CD4-positive, alpha-beta memory T cell (primary cell): ENCODE measurements around the gene PCK1. TPM values are rescaled to one million over a fixed set of nuclear protein-coding genes. Genes with fewer than 3 reads are reported as not detected.

Source experiments
- CTCF ChIA-PET: fragments of 350-600 bp; sonication (Branson Sonifier 250); formaldehyde crosslinking; loops from one replicate; lab custom pipeline; 2021; ENCODE audit warnings: inconsistent platforms; ENCODE audit not compliant: partially characterized antibody; lab: Charles Lee
- POLR2A ChIA-PET: fragments of 350-600 bp; sonication (Branson Sonifier 250); formaldehyde crosslinking; loops from one replicate; lab custom pipeline; 2021; ENCODE audit not compliant: partially characterized antibody; lab: Charles Lee
- DNase-seq, 5 donors: peaks; one replicate each; pipeline versions ENCODE4 v3.0.0 to v3.0.0-alpha.2; 2020 to 2022; ENCODE audit warnings: mixed read lengths in 1 of 5
- H3K27ac ChIP-seq: one replicate; pipeline ENCODE4 v1.7.0; 2013; ENCODE audit warnings: low read depth, low read length
- H3K27me3 ChIP-seq: 2 replicates; pipeline ENCODE4 v1.7.0; 2013; ENCODE audit warnings: mild to moderate bottlenecking, low read length, moderate library complexity; ENCODE audit not compliant: insufficient read depth
- H3K36me3 ChIP-seq: 2 replicates; pipeline ENCODE4 v1.7.0; 2013; ENCODE audit warnings: mild to moderate bottlenecking, low read length, moderate library complexity; ENCODE audit not compliant: insufficient read depth
- H3K4me1 ChIP-seq: 2 replicates; pipeline ENCODE4 v1.7.0; 2013; ENCODE audit warnings: mild to moderate bottlenecking, low read length, moderate library complexity; ENCODE audit not compliant: insufficient read depth
- H3K4me3 ChIP-seq, 2 donors: one replicate each; pipeline ENCODE4 v1.7.0; 2013; ENCODE audit warnings: low read length in 2 of 2, mild to moderate bottlenecking in 1 of 2
- H3K9me3 ChIP-seq, 2 donors: one replicate each; pipeline ENCODE4 v1.7.0; 2013; ENCODE audit warnings: low read length in 2 of 2, control low read depth in 1 of 2; ENCODE audit not compliant: control insufficient read depth in 1 of 2
- H3K27ac Mint-ChIP-seq, 7 donors: one replicate each; pipeline ENCODE4 v1.8.0; 2020 to 2021; ENCODE audit warnings: mixed read lengths in 7 of 7, mild to moderate bottlenecking in 6 of 7, inconsistent platforms in 3 of 7, moderate library complexity in 3 of 7
- H3K27me3 Mint-ChIP-seq, 2 donors: one replicate each; pipeline ENCODE4 v1.8.0; 2020 to 2021; ENCODE audit warnings: mixed read lengths in 2 of 2
- H3K36me3 Mint-ChIP-seq, 2 donors: one replicate each; pipeline ENCODE4 v1.8.0; 2020 to 2021; ENCODE audit warnings: mixed read lengths in 2 of 2, inconsistent platforms in 1 of 2, mild to moderate bottlenecking in 1 of 2
- H3K4me1 Mint-ChIP-seq, 4 donors: one replicate each; pipeline ENCODE4 v1.8.0; 2020 to 2021; ENCODE audit warnings: mixed read lengths in 4 of 4, mild to moderate bottlenecking in 1 of 4
- H3K4me3 Mint-ChIP-seq, 8 donors: one replicate each; pipeline ENCODE4 v1.8.0; 2020 to 2021; ENCODE audit warnings: mixed read lengths in 8 of 8, mild to moderate bottlenecking in 7 of 8, moderate library complexity in 6 of 8, inconsistent platforms in 3 of 8
- H3K9me3 Mint-ChIP-seq, 8 donors: one replicate each; pipeline ENCODE4 v1.8.0; 2020 to 2021; ENCODE audit warnings: mixed read lengths in 8 of 8, mild to moderate bottlenecking in 5 of 8, inconsistent platforms in 3 of 8, moderate library complexity in 1 of 8
- intact Hi-C: fragments of 100-400 bp; cut with micrococcal nuclease; formaldehyde crosslinking; loops from one replicate; pipeline ENCODE4 v1.15.1; 2023
- polyA plus RNA-seq, 2 donors: library from polyadenylated mRNA; unstranded; fragments of 300-500 nt; fragmentation: Illumina TruSeq; gene quantifications; one replicate each; pipeline ENCODE4 v1.2.3, GENCODE V29; 2021
- total RNA-seq, 2 experiments: library from RNA; stranded (reverse); gene quantifications; one replicate each; pipeline ENCODE4 v1.2.3, GENCODE V29; 2021

The PCK1 gene
- total and polyA plus RNA-seq, 4 experiments from 2014 or later: not detected

DNA sequence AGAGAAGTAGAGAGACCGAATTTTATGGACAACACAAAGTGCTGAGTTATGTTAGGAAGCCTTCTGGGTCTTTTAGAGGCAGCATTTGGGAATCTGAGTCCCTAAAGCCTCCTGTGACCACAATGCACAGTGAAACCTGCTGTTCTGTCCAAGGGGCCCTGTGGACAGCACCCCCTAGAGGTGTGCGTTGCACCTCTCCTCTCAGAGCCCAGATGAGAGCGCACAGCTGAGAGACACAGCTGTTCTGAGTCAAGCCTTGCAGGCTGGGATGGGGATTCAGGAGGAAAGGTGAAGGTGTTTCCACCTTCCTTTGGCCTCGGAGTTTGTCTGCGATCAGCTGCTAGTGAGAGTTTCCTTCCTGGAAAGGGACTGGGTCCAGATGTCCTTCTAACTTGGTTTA lies 13.0 kb downstream of the PCK1 start:
- H3K36me3 Mint-ChIP-seq: no peaks in the 10 kb centered on the region
- ChIA-PET CTCF (interaction anchor here (1.0 to 1.3 kb wide), 2 partner anchors 8 to 22 kb away, joined by 3 to 4 read pairs; no protein-coding TSS in a partner anchor), POLR2A (no interaction called here)
- H3K27me3 ChIP-seq: peaks cover 4% of the 10 kb centered on the region
- no peak overlapping the region for H3K4me3 Mint-ChIP-seq
- DNase-seq: no peak
- H3K4me3 ChIP-seq: no peak overlapping the region
- H3K27ac ChIP-seq: no peak overlapping the region
- peaks cover 12 to 23% of the 10 kb centered on the region in 2 donors for H3K27me3 Mint-ChIP-seq
- no peak overlapping the region for H3K27ac Mint-ChIP-seq
- H3K4me1 Mint-ChIP-seq: no peaks in the 10 kb centered on the region
- no peaks in the 10 kb centered on the region for H3K9me3 ChIP-seq
- intact Hi-C loops: no loop called here
- no peaks in the 10 kb centered on the region for H3K4me1 ChIP-seq
- no peaks in the 10 kb centered on the region for H3K9me3 Mint-ChIP-seq
- H3K36me3 ChIP-seq: no peaks in the 10 kb centered on the region

DNA sequence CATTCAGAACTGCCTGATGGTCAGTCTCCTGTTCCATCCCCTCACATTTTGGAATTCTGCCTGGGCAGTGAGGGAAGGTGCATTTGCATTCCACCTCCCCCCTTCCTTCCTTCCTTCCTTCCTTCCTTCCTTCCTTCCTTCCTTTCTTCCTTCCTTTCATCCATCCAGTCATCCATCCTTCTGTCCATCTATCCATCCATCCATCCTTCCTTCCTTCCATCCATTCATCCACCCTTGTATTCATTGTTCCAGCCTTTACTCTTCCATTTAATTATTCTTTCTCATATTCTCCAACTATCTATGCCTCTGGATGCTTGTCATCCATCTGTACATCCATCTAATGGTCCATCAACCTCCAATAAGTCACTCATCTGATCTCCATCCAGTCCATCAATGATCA lies 14.0 kb downstream of the PCK1 start:
- Histone ChIP-seq H3K4me1 (no peaks in the 10 kb centered on the region), H3K36me3 (no peaks in the 10 kb centered on the region), H3K27me3 (peaks cover 4% of the 10 kb centered on the region), H3K4me3 (no peak overlapping the region), H3K9me3 (no peaks in the 10 kb centered on the region), H3K27ac (no peak overlapping the region)
- Mint-ChIP-seq H3K4me3 (no peak overlapping the region), H3K27ac (no peak overlapping the region), H3K4me1 (no peaks in the 10 kb centered on the region), H3K27me3 (peaks cover 17 to 24% of the 10 kb centered on the region in 2 donors), H3K36me3 (no peaks in the 10 kb centered on the region), H3K9me3 (no peaks in the 10 kb centered on the region)
- DNase-seq: no peak
- intact Hi-C loops: no loop called here
- ChIA-PET CTCF (no interaction called here), POLR2A (no interaction called here)

DNA sequence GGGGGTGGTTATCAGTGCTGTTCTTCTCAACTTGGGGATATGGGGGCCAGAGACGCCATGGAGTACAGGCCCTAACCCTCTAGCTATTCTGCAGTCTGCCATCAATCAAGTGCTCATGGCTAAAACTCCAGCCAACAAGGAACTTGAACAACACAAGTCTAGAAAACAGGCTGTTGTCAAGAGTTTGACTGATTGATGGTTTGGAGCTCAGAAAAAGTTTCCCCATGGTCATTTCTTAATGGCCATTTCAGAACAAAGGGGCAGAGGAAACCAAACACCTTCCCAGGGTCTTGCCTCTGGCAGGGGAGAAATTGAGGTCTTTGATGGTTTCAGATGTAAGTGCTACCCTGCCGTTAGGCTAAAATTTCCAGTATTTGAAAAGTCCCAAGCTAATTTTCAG lies 15.1 kb downstream of the PCK1 start:
- H3K36me3 Mint-ChIP-seq: no peaks in the 10 kb centered on the region
- CTCF ChIA-PET: no interaction called here
- no peak overlapping the region for H3K4me3 Mint-ChIP-seq
- peaks cover 23 to 31% of the 10 kb centered on the region in 2 donors for H3K27me3 Mint-ChIP-seq
- H3K9me3 ChIP-seq: no peaks in the 10 kb centered on the region
- H3K4me1 ChIP-seq: no peaks in the 10 kb centered on the region
- peaks cover 0 to 2% (median 0%) of the 10 kb centered on the region in 8 donors for H3K9me3 Mint-ChIP-seq
- H3K4me3 ChIP-seq: no peak overlapping the region
- intact Hi-C loops: no loop called here
- no peak for DNase-seq
- H3K4me1 Mint-ChIP-seq: no peaks in the 10 kb centered on the region
- no peaks in the 10 kb centered on the region for H3K36me3 ChIP-seq
- no peak overlapping the region for H3K27ac ChIP-seq
- H3K27ac Mint-ChIP-seq: no peak overlapping the region
- H3K27me3 ChIP-seq: peaks cover 9% of the 10 kb centered on the region
- POLR2A ChIA-PET: no interaction called here

DNA sequence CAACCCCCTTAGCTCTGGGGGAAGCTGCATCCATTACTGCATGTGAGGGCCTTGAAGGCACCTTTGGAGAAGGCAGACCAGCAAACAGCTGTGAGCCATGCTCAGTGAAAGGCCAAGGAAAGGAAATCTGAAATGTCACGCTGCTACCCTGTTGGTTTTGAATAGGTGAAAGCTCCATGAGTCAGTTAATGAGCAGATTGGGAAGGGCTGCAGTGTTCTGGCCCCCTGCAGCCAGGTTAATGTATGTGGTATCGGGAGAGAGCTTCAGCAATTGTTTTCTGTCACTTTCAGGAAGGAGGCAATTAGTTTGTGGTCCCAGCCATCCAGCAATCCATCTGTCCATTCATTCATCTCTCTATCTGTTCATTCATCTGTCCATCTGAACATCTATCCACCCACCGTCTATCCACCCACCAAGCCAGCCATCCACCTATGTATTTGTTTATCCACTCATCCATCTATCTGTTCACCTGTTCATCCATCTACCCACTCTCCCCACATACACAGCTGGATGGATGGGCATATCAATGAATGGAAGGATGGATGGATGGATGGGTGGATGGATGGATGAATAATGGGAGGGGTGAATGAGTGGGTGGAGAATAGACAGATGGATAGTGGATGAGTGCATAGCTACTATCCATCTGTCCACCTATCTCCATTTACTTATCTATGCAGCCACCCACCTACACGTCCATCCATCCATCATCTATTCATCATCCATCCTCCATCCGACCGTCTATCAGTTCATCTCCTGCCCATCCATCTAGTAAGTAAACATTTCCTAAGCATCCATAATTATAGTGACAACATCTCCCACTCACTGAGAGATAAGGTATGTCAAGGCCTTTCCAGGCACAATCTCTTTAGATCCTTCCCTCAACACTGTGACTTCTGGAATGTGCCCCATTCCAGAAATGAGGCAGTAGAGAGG lies 16.0 kb downstream of the PCK1 start:
- no peak overlapping the region for H3K27ac Mint-ChIP-seq
- Histone ChIP-seq H3K27me3 (peaks cover 10% of the 10 kb centered on the region), H3K9me3 (no peaks in the 10 kb centered on the region), H3K4me3 (no peak overlapping the region), H3K4me1 (no peaks in the 10 kb centered on the region), H3K27ac (no peak overlapping the region), H3K36me3 (no peaks in the 10 kb centered on the region)
- DNase-seq: no peak
- H3K36me3 Mint-ChIP-seq: no peaks in the 10 kb centered on the region
- ChIA-PET CTCF (no interaction called here), POLR2A (no interaction called here)
- H3K4me1 Mint-ChIP-seq: no peaks in the 10 kb centered on the region
- intact Hi-C loops: no loop called here
- H3K9me3 Mint-ChIP-seq: peaks cover 0 to 2% (median 0%) of the 10 kb centered on the region in 8 donors
- H3K27me3 Mint-ChIP-seq: peaks cover 23 to 36% of the 10 kb centered on the region in 2 donors
- no peak overlapping the region for H3K4me3 Mint-ChIP-seq

DNA sequence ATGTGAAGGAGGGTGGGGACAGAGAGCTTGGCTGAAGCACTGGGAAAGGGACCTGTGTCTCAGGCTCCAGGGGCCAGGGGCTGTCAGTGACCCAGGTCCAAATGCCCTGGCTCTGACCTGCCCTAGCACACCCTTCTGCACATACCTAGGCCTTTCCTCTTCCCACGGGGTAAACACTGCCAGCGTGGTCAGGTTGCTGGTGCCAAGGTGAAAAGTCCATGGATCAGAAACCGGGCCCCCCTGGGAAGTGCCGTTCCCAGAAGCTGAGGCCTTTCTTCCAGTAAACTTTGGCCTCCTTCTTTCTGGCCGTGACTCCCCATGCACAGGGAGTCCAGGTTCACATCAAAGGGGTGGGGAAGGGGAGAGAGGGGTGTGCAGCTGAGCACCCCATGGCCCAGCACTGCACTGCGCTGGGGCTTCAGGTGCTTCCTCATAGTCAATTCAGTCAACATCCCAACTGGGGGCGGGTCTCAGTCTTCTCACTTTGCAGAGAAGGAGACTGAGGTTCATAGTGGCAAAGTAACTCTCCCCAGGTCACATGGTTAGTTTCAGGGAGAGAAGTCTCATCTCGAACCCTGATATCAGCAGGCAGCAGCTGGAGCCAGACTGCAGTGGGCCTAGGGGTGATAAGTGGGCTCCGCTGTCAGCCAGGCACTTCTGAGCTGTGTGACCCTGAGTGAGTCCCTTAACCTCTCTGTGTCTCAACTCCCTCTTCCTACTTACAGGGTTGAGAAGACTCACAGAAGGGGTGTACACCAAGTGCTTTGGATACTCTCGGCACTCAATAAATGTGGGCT lies 17.0 kb downstream of the PCK1 start:
- no peak overlapping the region for H3K4me3 ChIP-seq
- peaks cover 10% of the 10 kb centered on the region for H3K27me3 ChIP-seq
- intact Hi-C loops: no loop called here
- no peak overlapping the region for H3K4me3 Mint-ChIP-seq
- no peak for DNase-seq
- POLR2A ChIA-PET: no interaction called here
- H3K9me3 ChIP-seq: no peaks in the 10 kb centered on the region
- no peak overlapping the region for H3K27ac ChIP-seq
- CTCF ChIA-PET: no interaction called here
- no peaks in the 10 kb centered on the region for H3K4me1 ChIP-seq
- no peaks in the 10 kb centered on the region for H3K4me1 Mint-ChIP-seq
- no peaks in the 10 kb centered on the region for H3K36me3 ChIP-seq
- peaks cover 30 to 42% of the 10 kb centered on the region in 2 donors for H3K27me3 Mint-ChIP-seq
- peaks cover 0 to 2% (median 0%) of the 10 kb centered on the region in 8 donors for H3K9me3 Mint-ChIP-seq
- no peak overlapping the region for H3K27ac Mint-ChIP-seq
- H3K36me3 Mint-ChIP-seq: no peaks in the 10 kb centered on the region

DNA sequence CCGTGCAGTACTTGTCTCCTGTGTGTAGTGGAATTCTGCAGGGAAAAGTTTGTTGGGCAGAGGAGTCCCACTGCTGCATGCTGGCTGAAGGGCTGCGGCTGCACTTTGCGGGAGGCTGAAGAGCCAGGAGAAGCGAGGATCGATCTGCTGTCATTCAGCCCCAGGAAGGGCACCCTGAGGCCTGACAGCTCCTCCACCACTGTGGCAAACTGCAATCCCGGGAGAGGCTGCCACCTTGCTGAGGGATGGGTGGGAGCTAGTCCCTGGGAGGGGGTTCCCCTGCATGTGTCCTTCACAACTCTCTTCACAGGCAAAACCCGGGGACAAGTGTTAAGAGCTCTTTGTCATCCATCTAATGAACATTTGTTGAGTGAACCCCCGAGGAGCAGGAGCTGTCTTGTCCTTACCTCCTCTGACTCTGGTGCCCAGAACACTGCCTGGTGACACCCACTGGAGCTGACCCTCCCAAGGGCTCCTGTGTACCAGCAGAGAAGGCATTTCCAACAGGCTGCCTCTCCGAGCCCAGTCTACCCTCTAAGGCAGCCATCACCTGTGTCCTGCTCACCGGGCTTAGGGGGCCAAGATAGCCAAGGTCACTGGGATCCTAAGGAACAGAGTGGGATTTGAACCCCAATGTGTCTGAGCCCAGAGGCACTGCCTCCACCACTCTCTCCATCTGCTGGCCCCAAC lies 17.7 kb downstream of the PCK1 start:
- Mint-ChIP-seq H3K27me3 (peaks cover 32 to 49% of the 10 kb centered on the region in 2 donors), H3K27ac (no peak overlapping the region), H3K4me1 (no peaks in the 10 kb centered on the region), H3K36me3 (no peaks in the 10 kb centered on the region), H3K9me3 (peaks cover 0 to 2% (median 0%) of the 10 kb centered on the region in 8 donors), H3K4me3 (no peak overlapping the region)
- no peak for DNase-seq
- intact Hi-C loops: no loop called here
- CTCF ChIA-PET: no interaction called here
- H3K27ac ChIP-seq: no peak overlapping the region
- H3K9me3 ChIP-seq: no peaks in the 10 kb centered on the region
- H3K4me1 ChIP-seq: no peaks in the 10 kb centered on the region
- POLR2A ChIA-PET: no interaction called here
- no peak overlapping the region for H3K4me3 ChIP-seq
- H3K27me3 ChIP-seq: peaks cover 10% of the 10 kb centered on the region
- H3K36me3 ChIP-seq: no peaks in the 10 kb centered on the region
